Left cardiac atrium (tissue), 4 donors: Measurements from ENCODE around the gene CDKN1C. TPM values are rescaled to one million over a fixed set of nuclear protein-coding genes. Genes with fewer than 3 reads are reported as not detected.

ENCODE experiments used
- ATAC-seq, 2 donors: fragments of 200-7000 bp; cut with Tn5 transposase; one replicate each; pipeline ENCODE4 v1.9.1; 2020; ENCODE audit warnings: mild to moderate bottlenecking in 2 of 2, moderate library complexity in 2 of 2
- DNase-seq: peaks from one replicate; pipeline ENCODE4 v3.0.0-alpha.2; 2020
- intact Hi-C, 2 donors: fragments of 100-400 bp; cut with DNase I; formaldehyde crosslinking; loops; one replicate each; pipeline versions ENCODE4 v1.14.1 to v1.15.1; 2022 to 2023
- total RNA-seq, 2 donors: library from RNA; stranded (reverse); fragmentation: NEBNext Ultra II Directional; extraction: Animal tissue kit (Norgen Biotek cat#: 25700); gene quantifications; one replicate each; pipeline ENCODE4 v1.2.1, GENCODE V29; 2021
- donor health status: DM: no; HTN: yes; CAD: no.
- donor health status: DM: no; HTN: yes; CAD: no; lungs with severe emphysema.
- donor health status: DM: yes; HTN: yes; CAD: no.
- donor health status: Dilated cardiomyopathy.

The CDKN1C gene
- total RNA-seq, 2 donors from 2014 or later: 23.3 to 44.2 TPM

- ATAC-seq (no peak), DNase-seq (no peak)
- intact Hi-C loops: no loop called here
These were observed 46.8 kb downstream of the CDKN1C start for GRCh38 chr11:2838676-2839294.

- ATAC-seq (no peak), DNase-seq (no peak)
- intact Hi-C loops: no loop called here
These were observed 47.5 kb downstream of the CDKN1C start for GRCh38 chr11:2838091-2838490.

- ATAC-seq: no peak
- intact Hi-C loops: no loop called here
- DNase-seq: no peak
These were observed 47.9 kb downstream of the CDKN1C start for GRCh38 chr11:2837651-2838050.

- DNase-seq (peak; percentile 84), ATAC-seq (peak; percentile 87 to 88)
- intact Hi-C loops: no loop called here
These were observed 48.4 kb downstream of the CDKN1C start for GRCh38 chr11:2837096-2837601.

GRCh38 chr11:2836315-2837095 is 49.1 kb downstream of the CDKN1C start:
- ATAC-seq (peak in 1 of 2 donors; percentile 10), DNase-seq (no peak)
- intact Hi-C loops: no loop called here

GRCh38 chr11:2835751-2836150 is 49.8 kb downstream of the CDKN1C start:
- intact Hi-C loops: no loop called here
- DNase-seq (no peak), ATAC-seq (no peak)

GRCh38 chr11:2835296-2835695 is 50.3 kb downstream of the CDKN1C start:
- ATAC-seq (no peak), DNase-seq (no peak)
- intact Hi-C loops: no loop called here

GRCh38 chr11:2834503-2835273 is 50.9 kb downstream of the CDKN1C start:
- ATAC-seq: no peak
- DNase-seq: no peak

GRCh38 chr11:2833716-2834502 is 51.7 kb downstream of the CDKN1C start:
- no peak for DNase-seq
- no peak for ATAC-seq
- intact Hi-C loops: loop anchor here in 1 of 2 donors (5.0 kb wide), 1 partner anchor 48 kb away; no protein-coding TSS in a partner anchor

More at GRCh38 chr11:2834503-2835273, 50.9 kb downstream of the CDKN1C start:
- intact Hi-C loops: loop anchor here in 1 of 2 donors (5.0 kb wide), 1 partner anchor 48 kb away; no protein-coding TSS in a partner anchor

Other genes with a start within 250 kb of the CDKN1C start
- gene KCNQ1OT1, start 185.8 kb downstream of the CDKN1C start, total RNA-seq: under 1 TPM; 0.59 to 0.81 TPM
- 1 to 10 TPM; 2.2 to 3.4 TPM for gene PHLDA2, start 43.6 kb upstream of the CDKN1C start, total RNA-seq
- gene NAP1L4, start 106.6 kb upstream of the CDKN1C start, total RNA-seq: 100 to 1,000 TPM; 125 to 144 TPM
- 10 to 100 TPM; 16.8 to 28.7 TPM for gene CARS1, start 171.6 kb upstream of the CDKN1C start, total RNA-seq